Left forelimb (tissue), 1 donor: ENCODE measurements around the gene CHN2.

Source experiments
- DNase-seq: peaks from one replicate; pipeline ENCODE4 v3.0.0-alpha.2; 2018; ENCODE audit warnings: low spot score

The CHN2 gene

DNA sequence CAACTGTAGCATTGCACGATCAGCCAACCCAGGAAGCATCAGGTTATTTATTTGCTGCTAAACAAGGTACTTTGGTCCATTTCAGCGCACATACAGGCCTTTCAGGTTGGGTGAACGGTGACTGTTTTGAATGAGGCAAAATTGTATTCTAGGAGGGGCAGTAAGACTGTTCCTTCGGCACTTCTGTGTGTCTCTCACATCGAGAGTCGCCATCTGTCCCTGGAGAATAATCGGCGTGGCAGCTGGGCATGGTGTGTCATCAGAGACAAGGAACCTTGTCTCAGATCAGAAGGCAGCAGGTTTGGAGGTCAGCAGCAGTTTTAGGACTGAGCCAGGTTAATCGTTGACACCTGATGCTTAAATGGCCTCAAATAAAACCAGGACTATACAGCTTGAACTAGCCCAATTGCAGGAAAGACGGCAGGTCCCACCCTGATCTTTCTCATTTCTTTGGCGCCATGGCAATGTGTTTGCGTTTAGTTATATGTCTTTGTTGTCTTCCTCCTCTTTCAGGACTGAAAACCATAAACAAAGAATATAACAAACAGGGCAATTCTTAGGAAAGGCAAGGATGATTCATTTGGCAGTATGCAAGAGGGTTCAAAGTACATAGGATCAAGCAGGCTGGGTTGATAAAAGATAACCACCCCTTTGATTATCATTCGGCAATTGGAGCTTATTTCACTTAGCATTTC is 277.0 kb downstream of the CHN2 start:
- no peak for DNase-seq

DNA sequence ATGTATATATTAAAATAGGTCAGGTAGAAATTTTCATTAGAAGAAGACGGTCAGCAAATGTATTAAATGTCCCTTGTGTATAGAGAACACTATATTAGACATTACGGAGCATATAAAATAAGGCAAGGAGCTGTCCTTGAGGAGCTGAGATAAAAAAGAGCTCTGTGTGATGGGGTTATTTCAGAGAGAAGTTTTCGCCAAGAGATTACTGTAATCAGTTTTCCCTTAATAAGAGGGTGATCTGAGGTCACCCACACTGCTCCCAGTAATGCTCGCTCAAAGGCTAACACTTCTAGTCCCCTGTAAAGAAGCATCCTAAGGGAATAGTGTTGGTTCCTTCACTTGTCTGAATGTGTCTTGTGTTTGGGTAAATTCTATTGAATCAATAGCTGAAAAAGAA is 282.3 kb downstream of the CHN2 start:
- no peak for DNase-seq

- DNase-seq: no peak
These were observed 283.7 kb downstream of the CHN2 start for GRCh38 chr7:29478226-29478625.

DNA sequence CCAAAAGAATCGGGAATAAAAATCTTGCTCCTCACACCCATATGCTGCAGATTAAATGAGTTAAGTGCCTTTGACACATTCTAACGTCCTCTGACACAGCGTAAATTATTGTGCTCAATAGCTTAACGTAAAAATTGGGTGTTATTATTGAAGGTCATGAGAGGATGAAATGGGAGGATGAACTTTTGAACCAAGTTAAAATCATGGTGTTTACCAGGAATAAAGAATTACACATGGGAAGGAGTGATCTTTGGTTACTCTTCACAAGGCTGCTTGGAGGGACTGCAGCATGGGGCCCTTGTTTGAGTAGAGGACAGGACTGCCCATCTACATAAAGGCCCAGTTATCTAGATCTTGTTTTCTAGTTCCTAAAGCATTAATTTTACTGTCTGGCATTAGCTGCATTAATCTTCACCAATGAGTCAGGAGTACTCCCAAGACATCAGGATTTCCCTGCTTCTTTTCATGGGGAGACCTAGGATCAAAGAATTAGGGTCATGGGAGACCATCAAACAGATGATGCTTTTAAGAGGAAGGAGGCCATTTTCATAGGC is 284.2 kb downstream of the CHN2 start:
- no peak for DNase-seq

DNA sequence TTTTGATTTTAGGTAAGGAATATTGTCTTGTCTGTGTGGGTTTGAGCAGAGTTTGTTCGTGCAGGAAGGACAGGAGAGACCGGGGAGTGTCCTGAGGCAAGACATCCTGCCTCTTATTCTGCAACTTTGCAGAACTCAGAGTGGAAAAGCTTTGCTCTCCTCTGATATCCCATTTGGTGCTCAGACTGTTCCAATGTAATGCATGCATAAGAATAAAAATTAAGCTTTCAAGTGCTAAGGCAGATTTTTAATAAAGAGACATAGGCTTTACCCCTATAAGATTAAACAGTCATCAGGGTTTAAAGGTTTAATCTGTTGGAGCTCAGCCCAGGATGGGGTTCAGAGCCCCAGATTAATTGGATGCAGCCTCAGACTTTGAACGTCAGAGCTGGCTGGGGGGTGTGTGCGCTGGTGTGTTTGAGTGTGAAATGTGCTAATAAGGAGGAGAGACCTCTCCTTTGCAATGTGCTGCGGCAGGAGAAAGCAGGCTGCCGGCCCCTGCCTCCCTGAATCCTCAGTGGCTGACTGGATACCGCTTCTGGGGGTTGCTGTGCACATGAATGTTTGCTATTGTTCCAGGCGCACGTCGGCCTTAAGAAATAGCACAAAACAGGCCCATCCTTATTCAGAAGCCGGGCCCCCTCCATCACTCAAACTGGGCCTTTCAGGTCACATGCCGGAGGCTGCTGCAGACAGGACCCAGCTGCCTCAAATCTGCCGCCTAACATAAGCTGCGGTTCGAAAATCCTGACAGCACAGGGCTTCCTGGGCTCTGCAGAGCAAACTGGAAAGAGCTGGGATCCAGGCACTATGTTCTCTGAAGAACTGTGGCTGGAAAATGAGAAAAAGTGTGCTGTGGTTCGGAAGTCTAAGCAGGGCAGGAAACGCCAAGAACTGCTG is 285.0 kb downstream of the CHN2 start:
- DNase-seq: no peak

- no peak for DNase-seq
These were observed 285.9 kb downstream of the CHN2 start for GRCh38 chr7:29480451-29480850.

DNA sequence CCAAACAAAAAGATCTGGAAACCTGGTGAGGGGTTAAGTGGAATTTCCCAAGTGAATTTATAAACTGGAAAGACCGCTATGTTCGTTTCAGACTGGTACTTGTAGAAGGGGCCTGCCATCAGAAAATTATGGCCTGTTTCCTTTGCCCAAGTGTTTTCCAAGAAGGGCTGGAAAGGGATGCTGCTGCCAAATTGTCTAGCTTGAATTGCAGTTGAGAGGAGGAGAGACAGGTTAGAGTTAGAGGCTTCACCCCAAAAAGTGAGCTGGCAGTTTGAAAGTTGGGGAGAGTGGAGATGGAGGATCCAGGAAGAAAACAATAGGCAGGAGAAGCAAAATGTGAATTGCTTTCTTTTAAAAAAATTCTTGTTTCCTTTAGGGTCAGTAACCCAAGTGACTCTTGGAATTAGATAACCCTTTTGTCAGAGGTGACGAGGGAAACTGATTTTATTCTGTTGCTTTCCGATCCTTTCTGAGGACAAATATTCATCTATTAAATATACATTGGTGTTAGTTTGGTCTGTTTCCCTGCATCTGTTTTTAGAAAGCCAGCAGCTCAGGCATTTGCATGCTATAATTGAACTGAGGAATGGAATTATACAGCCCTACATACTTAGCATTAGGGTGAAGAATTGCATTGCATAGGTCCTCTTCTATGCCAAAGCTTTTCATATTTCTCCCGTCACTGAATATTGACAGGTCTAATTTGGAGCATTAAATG is 286.5 kb downstream of the CHN2 start:
- DNase-seq: no peak

DNA sequence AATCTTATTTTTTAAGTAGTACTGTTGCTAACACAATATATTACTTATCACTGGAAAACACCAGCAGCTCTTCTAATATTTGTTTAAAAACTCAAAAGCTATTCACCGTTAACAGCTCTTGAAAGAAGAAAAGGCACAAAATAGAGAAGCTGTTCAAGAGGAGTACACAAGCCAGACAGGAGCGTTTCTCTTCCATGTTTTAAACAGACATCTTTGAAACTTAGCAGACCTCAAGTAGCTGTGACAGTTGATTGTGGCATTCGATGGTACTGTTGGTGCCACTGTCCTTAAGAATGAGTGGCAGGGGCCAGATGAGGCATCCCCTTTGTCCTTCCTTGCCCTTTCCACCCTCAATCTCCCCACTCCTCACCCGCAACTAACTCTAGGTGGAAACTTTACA is 287.5 kb downstream of the CHN2 start:
- no peak for DNase-seq

GRCh38 chr7:29483219-29484104 is 288.9 kb downstream of the CHN2 start:
- no peak for DNase-seq

DNA sequence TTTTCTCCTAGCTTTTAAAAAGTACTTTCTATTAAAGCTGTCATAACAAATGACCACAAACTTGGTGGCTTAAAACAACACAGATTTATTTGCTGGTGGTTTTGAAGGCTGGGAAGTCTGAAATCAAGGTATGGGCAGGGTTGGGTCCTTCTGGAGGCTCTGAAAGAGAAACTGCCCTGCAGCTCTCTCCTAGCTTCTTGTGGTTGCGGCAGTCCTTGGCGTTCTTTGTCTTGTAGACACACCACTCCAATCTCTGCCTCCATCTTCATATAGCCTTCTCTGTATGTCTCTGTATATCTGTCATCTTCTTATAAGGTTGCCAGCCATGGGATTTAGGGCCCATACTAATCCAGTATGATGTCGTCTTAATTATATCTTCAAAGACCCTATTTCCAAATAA is 289.7 kb downstream of the CHN2 start:
- DNase-seq: no peak

- DNase-seq: no peak
These were observed 291.0 kb downstream of the CHN2 start for GRCh38 chr7:29485339-29486190.

DNA sequence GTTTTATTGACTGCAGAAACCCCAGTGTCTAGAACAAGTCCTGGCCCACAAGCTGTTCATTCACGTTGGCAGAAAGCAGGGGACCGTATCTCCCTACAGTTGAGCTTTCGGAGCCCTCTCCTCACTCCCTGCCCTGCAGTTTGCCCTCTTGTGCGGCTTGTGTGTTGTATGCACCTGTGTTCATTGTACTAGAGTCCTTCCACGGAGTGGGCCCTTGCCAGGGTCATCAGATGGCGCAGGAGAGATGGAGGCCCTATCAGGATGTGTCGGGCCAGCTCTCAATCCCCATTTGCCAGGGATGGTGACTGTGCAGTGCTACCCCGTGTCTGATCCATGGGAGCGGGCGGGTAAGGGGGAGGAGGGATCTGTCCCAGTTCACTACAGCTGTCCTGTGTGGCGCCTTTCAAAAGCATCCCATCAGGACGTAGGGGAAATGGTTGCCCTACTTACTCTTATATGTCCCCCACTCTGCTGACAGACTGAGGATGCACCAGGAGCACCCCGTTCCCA is 291.7 kb downstream of the CHN2 start:
- no peak for DNase-seq

DNA sequence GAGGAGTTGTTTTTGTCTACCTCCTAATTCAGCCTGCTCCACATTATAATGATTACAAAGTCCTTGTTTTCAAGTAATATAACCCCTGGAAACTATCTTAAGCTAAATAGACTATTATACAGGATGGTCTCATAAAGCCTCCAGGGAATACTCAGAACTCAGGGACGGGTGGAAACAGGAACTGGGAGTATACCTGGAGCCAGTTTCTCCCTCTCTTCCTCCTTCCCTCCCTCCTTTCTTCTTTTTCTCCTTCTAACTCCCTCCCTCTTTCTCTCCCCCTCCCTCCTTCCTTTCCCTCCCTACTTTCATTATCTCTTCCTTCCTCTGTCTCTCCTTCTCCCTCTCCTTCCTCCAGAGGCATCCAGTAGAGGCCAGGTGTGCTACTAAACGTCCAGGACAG is 292.8 kb downstream of the CHN2 start:
- no peak for DNase-seq

- DNase-seq: no peak
These were observed 293.8 kb downstream of the CHN2 start for GRCh38 chr7:29488203-29488970.

DNA sequence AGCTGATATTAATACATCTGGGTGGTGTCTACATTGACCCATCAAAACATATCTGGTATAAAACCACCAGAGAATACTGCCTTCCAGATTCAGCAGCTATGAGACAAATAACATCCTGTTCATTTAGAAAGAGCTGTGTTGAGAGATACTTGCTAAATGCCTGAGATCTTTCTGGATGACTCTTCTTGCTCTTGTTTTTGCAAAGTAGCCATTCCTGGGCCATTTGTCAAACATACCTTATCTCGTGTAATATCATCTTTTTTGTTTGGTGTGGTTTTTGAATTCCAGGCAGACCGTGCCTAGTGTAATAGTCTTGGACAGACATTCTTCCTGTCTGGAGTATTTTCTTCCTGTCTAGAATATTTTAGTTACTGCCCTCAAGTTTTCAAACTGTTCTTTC is 294.4 kb downstream of the CHN2 start:
- DNase-seq: no peak

- DNase-seq: no peak
These were observed 295.6 kb downstream of the CHN2 start for GRCh38 chr7:29490094-29490607.

DNA sequence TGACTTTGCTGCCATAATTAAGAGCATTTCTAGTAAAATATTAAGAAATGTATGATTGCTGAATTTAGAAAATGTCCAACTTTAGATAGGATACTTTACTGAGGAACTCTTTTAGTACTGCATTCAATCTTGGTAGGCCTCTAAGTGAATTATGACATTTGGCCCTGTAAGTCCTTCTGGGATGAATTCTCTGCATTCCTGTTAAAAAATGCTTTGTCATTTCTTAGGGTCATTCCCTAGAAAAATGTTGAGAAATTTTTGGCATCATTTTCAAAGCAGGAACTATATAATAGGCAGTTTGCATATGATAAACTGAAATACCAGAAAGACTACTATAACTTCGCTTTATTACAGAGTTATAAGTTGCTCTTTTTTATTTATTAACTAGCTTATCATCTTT is 299.8 kb downstream of the CHN2 start:
- DNase-seq: no peak

- DNase-seq: no peak
These were observed 301.1 kb downstream of the CHN2 start for GRCh38 chr7:29495653-29496052.

- DNase-seq: no peak
These were observed 301.9 kb downstream of the CHN2 start for GRCh38 chr7:29496355-29497020.
